GF-D8 (cell line): Measurements from ENCODE around the gene FAM120B.

ENCODE experiments used
- DNase-seq: peaks from one replicate; lab custom pipeline; 2025; lab: John Stamatoyannopoulos, UW

The FAM120B gene

DNA sequence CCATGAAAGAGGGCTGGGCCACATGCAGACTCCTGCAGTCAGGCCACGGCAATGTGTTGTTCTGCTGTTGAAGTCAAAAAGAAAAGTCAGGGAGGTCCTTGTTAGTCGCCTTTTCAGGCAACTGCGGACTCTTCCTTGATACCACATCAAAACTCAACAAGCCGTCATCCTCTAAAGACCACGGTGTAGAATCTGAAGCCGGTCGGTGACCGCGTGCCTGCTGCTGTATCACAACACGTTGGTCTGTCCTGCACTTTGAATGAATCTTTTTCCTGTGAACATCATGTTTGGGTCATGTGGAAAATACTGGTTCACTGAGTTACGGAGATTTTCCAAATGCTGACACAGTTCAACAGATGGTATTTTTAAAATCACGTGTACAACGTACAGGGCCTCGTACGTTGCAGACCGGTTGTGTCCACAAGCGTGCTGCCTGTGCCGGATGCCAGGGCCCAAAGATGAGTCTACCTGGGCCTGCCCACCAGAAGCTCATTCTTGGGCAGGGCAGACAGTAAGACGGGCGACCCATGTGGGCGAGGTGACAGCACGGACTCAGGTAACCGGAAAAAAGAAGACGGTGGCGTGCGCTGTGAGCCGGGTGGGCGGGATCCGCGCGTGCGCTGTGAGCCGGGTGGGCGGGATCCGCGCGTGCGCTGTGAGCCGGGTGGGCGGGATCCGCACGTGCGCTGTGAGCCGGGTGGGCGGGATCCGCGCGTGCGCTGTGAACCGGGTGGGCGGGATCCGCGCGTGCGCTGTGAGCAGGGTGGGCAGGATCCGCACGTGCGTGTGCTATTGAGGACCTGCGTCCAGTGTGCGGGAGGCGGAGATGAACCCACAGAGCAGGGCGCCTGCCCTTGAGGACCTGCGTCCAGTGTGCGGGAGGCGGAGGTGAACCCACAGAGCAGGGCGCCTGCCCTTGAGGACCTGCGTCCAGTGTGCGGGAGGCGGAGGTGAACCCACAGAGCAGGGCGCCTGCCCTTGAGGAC is 114.5 kb downstream of the FAM120B start:
- DNase-seq = no peak

DNA sequence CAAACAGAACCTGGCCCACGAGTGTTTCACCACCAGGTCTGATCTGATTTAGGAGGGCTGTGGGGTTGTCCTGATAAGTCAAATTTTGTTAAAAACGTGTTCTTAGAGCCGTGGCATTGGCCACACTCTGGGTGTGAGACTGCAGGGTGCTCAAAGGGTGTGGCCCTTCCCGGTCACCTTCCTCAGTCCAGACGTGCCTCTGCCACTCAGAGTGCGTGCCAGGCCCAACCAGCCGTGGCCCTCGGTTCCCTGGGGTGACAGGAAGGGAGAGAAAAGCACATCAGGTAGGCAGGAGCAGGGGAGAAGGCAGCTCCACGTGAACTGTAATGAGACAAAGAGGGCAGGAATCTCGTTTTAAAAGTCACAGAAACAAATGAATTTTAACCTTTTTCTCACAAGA is 115.4 kb downstream of the FAM120B start:
- DNase-seq = no peak

DNA sequence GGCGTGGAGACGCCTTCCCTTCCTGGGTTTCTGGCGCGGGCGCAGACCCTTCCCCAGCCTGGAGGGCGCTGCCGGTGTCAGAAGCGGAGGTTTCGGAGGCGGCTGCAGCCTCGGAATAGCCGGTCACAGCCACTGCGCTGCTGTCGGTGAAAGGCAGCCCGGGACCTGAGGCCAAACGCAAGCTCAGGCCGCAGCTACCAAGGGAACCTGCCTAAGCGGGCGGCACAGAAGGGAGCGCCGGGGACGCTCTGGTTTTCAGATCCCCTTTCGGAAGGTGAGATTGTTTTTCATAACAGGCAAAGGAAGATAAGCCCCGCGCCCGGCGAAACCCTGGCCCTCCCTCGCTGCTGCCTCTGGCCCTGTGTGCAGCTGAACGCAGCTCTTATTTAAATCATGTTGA is 116.5 kb downstream of the FAM120B start:
- no peak for DNase-seq

DNA sequence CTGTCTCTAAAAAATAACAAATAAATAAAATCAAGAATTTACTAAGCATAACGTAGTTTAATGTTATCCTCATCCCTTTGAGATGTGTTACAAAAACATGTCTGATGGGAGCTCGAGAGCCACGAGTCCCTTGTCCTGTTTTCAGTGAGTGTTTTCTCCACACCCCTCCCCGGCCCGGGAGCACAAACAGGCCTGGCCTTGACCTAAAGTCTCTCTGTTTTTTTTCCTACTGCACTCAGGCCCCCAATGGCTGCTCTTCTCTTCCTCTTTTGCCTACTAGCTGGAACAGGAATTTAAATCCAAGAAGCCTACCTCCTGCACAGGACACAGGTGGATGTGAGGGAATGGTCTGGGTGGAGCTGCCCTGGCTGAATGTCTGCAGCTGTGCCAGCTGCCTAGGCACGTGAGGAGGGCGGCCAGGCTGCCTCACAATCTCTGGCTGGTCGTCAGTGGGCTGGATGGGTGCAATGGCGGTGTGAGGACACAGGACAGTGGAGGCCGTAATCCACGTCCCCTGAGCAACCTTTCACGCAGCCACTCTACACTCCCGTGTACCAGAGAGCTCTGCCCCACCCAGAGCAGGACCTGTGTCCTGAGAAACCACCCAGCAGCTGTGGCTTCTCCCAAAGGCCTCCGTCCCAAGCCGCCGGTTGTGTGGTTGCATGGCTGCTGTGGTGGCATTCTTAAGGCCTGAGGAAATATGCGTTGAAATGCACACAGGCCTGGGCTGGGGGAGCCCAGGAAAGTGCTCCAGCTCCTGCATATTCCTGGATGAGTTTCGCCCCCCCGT is 117.5 kb downstream of the FAM120B start:
- no peak for DNase-seq

DNA sequence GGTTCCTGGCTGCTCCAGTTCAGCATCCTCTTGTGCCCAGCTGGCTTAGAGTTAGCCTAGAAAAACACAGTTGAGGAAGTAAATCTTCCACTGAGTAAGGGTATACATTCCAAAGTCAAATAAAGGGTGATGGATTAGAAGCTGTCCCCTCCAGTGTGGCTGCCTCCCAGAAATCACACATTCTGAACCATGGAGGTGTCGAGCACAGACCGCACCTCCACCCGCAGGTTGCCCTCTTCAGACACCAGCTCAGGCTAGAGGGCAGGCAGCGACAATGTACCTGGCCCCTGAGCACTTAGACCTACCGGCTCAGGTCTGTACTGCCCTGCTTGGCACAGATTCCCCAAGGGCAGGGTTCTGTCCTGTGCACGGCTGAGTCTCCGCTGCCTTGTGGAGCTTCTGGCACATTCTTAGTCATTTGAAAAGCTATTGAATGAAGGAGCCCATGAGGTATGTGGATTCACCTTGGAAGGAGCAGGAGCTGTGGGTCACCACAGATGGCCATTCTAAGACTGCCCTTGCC is 118.1 kb downstream of the FAM120B start:
- DNase-seq = no peak

DNA sequence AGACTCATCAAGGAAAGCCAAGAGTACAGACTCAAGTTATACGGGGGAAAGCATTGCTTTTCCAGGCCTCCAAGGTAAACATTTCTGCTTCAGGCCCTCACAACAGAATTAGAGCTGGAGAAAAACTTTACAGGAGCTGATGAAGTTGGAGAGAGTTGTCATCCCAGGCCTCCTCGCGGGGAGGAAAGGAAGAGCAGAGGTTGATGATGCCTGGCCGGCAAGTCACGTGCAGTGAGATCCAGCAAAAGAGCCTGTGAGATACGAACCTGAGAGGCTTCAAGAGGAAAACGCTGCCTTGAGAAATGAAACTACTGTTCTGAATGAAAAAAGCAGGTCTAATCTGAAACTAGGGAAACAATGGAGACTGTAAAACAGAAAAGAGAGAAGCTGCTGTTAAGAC is 122.9 kb downstream of the FAM120B start:
- DNase-seq = no peak

DNA sequence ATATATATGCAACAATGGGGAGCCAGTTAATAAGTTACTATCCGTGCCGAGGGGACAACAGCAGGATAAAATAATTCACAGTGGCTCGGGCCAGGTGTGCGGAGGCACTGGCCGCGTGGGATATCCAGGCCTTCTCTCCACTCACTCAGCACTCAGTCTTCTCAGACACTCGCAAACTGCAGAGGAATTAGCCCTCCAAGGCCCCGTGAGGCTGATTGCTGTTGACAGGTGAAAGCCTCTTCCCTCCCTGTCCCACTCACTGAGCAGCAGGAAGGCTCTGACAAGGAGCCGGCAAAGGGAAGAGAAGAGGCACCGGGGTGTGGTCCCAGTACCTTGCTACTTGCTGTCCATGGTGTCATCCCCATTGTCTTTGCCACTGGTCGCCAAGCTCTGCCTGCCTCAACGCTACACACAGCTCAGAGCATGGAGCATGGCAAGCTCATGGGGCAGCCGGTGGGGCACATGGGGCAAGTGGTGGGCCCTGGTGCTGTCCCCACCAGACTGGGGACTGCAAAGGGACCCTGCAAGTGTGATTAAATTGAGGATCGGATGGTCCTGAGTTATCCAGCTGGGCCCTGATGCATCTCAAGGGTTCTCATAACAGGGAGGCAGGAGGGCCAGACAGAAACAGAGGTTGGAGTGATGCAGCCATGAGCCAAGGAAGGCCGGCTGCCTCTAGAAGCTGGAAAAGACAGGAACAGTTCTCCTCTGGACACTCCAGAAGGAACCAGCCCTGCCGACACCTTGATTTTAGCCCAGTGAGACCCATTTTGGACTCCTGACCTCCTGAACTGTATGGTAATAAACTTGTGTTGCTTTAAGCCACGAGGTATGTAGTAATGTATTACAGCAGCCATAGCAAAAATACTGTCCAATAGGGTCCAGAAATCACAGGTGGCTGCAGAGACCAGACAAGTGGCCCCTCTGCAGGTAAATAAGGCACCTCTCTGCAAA is 126.9 kb downstream of the FAM120B start:
- no peak for DNase-seq

DNA sequence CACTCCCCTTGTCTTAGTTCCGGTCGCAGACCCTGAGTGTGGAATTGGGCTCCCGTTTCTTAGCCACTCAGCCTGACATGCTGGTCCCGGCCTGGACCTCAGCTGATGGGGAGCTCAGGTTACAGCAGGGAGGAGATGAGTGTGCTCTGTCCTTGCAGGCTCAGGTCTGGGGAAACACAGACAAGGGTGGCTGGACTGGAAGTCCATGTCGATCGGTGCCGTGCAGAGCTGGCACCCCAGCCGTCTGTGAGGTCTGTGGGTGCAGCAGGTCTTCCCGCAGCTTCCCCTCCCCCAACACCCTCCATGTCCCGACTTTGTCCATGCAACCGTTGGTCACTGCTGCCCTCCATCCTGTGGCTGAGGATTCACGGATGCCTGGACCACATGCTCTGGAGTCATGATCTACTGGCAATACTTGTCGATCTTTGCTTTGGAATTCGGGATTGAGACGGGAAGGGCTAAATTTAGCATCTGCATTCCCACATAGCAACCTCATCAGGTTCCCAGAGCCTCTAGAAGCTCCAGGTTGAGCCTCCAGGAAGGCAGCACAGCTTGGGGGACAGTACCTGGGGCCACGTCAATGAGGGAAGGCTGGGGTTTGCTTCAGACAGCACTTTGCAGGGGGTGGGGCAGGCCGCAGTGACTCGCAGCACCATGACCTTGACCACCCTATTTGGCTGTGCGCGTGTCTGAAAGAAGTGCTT is 127.7 kb downstream of the FAM120B start:
- DNase-seq = no peak

DNA sequence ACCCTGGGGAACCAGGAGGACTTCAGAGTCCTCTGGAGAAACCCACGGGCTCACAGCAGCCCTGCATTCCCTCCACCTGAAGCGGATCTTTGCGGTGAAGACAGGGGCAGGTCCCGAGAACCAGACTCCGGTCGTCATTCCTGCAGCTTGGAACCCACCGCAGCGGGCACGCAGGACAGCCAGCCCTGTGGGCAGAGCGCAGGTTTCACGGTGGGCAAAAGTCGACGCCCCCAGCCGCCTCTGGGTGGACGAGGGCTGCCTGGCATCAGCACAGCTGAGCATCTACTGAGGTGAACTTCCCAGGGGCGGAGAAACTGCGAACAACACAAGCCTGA is 128.2 kb downstream of the FAM120B start:
- no peak for DNase-seq

DNA sequence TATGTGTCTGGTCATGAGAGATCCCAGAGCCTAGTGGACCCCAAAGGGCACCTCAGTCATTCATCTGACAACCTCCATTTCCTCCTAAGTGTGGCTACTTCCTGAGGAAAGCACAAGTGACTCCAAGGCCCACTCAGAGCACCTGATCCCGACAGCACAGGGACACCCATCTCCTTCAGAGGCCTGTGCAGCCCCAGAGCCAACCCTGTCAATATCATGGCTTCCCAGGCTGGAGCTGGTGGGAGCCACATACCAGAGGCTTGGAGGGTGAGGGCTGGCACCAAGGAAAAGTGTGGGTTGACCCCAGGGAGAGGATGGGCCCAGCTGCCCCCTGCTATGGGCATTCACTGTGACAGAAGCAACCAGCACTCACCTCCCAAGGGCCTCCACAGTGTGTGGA is 129.2 kb downstream of the FAM120B start:
- DNase-seq = no peak

DNA sequence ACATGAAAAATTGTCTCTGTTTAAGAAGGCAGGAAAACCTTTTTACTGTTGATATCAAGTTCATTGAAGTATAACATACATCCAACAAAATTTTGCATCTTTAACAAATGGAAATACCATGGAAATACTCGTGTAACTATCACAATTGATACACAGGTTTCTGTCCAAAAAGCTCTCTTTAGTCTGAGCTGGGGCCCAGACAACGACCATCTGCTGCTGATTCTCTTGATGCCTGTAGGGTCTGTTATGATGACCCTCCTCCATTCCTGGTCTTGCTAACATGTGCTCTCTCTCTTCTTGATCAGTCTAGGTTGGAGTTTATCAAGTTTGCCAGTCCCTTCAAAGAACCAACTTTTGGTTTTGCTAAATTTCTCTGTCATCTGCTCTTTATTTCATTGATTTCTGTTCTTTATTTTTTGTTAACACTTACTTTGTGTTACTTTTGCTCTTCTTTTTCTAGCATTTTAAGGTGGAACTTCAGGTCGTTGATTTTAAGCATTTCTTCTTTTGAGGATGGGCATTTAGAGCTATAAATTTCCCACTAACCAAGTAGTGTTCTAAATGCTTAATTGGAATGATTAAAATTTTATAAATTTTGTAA is 129.8 kb downstream of the FAM120B start:
- no peak for DNase-seq

DNA sequence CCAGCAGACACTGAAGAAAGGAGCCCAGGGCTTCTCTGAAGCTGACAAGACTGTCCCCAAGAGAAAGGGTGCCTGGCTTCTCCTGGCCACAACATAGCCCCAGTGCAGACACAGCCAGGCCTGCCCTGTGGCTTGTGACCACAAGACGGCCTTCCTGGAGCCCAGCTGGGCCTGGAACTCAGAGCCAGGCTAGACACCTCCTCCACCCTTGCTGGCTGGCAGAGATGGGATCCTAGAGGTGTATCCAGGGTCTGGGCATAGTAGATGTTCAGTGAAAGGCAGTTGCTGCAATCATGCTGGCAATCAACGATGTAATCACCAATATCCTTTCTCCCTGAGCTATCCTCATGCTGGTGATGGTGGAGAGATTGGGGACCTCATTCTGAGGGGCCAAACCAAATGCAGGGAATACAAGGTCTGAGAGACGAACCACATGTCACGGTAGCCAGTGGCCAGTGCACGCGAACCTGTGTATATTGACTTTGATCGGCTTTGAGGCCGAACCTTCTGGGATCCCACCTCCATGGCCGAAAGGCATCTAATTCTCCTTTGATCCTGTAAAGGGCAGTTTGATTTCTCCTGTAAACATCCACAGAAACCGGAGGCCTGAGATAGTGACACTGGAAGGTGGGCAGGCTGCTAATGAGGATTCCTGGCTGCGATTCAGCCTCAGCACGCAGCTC is 131.3 kb downstream of the FAM120B start:
- DNase-seq = no peak

DNA sequence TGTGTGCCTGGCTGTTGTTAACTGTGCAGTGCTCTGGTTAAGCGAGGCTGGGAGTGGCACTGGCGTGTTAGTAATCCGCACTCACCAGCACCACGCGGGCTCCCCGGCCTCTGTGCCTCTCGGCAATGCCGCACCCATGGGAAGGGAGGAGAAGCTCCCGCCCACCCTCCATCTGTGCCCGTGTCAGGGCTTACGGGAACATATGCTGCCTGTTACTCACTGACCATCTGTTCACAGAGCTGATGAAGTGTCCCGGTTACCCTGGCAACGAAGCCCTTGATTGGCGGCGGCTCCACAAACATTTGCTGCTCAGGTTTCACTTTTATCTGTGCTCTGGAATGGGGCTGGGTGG is 131.8 kb downstream of the FAM120B start:
- DNase-seq = no peak

DNA sequence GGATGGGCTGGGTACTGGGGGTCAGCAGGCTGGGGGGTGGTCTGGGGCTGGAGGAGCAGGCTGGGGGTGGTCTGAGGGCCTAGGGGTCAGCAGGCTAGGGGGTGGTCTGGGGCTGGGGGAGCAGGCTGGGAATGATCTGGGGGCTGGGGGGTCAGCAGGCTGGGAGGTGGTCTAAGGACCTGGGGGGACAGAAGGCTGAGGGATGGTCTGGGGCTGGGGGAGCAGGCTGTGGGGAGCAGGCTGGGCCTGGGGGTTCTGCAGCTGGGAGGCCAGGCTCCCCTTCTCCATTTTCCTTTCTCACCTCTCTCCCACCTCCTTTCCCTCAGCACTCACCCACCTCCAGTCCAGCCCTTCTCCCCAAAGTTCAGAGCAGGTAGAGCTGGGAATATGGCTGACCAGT is 132.3 kb downstream of the FAM120B start:
- no peak for DNase-seq

DNA sequence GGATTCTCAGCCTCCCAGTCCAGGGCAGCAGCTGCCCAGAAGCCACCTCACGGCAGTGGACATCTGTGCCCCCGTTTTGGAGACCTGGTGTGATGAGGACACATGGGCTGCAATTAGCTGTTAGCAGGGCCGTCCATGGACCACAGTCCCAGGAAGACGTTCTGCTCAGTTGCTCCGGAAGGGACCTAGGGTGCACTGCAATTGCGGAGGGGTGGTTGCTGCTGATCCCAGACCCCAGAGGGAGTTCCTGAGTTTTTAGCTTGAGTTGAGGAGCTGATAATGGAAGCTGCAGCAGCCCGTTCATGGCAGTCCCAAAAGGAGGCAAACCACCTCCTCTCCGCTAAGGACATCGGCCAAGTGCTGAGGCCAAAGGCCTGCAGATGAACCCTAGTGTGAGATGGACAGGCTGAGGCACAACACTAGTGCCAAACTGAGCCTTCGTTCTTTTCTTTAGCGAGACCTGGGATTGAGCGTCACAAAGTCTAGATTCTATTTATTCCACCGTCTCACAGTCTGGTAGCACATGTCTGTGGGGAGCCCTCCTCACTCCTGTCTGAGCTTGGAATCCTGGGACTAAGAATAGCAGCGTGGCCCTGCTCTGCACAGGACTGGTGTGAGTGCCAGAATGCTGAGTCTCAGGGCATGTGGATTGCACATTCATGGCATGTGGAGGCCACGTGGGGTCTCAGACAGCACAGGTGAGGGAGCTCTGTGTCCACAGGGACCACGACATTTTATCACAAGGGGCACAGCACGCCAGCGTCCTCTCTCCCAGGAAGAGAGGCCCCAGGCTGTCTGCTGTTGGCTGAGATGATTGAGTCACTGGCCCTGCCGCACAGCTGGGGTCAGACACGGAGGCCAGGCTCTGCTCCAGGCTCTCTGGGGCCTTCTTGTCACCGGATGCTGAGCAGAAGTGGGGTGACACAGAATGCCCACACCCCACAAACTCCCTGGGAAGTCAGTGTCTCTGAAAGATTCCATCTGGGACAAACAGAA is 133.1 kb downstream of the FAM120B start:
- DNase-seq = no peak

DNA sequence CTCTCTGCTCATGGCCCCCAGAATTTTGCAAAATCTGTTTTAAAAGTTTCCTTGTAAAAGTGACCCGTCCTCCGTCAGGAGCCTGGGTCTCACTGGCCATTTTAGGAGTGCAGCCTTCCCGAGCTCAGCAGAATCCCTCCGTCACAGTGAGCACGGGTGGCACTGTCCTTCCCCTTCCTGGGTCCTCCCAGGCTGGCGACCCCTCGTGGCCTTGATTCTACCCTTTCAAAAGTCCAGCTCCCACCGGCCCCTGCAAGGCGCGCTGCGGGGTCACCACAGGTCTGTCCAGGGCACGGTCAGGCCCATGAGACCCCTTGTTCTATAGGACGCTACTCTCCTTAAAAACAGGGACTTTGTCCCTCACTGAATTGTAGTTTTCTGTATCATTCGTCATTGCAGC is 133.9 kb downstream of the FAM120B start:
- no peak for DNase-seq

DNA sequence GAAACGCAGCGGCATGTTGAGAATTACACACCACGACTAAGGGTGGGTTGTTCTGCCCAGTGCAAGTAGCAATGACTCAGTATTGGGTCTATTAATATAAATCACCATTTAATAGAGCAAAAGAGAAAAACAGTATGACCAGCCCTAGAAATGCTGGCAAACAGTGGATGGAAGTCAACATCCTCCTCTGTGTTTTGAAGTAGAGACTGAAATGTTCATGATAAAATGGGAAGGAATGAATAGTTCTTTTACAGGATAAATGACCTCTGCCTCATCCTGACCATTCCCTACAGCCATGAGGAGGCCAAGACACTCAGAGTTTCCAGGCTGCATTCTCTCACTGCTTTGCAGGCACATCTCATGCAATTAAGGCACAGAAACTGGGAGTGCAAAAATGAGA is 134.8 kb downstream of the FAM120B start:
- no peak for DNase-seq

DNA sequence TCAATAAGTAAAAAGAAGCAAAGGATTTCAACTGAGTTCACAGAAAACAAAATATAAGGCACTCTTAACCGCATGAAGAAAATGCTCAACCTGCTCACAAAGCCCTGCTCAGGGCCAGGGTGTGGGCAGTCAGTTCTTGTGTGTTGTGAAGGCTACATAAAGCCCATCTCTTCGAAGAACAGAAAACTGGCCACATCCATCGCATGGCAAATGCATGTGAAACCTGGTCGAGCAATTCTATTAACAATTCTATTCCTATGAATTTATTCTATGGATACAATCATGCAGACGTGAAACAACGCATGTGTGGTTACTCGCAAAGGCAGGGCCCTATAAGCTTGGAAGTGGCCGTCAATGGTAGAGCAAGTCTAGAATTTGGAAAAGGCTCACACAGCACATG is 136.0 kb downstream of the FAM120B start:
- no peak for DNase-seq

DNA sequence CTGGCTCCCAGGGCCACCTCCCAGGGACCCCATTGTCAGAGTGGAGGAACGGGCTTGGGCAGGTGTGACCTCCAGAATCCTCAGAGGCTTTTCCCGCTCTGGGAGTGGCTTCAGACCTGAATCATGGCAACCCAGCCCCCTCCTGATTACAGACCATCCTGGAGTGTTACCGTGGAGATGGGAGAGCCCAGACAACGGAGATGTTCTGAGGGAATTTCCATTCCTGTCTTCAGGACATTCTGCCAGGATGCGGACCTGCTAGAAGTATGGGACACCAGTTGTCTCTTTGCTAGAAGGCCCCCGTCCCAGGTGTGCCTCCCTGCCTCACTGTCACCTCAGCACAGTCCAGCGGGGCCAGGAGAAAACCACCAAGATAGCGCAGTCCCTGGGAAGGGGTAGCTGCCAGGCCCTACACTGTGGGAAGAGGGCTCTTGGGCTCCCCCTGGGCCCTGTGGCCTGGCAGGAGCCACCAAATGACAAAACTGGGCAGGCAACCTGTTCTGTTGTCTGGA is 136.6 kb downstream of the FAM120B start:
- no peak for DNase-seq
